ENCODE measurements around the gene SSR1. TPM values are rescaled to one million over a fixed set of nuclear protein-coding genes. Genes with fewer than 3 reads are reported as not detected.

The SSR1 gene
- total RNA-seq, 4 donors from 2014 or later, result 34.2 to 61.4 (median 46.0) TPM

DNA sequence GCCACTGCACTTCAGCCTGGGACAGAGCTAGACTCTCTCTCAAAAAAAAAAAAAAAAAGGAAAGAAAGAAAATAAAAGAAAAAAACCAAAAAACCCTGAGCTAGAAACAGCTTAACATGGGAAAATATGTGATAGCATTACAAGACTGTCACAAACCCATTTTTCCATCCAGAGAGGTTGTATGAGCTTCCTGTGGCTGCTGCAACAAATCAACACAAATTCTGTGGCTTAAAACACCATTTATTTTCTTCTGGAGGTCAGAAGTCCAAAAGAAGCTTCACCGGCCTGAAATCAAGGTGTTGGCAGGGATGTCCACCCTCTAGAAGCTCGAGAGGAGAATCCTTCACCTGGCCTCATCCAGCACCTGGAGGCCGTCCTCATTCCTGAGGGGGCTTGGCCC is 21.7 kb upstream of the SSR1 start:
- no peaks in the 10 kb centered on the region for H3K36me3 ChIP-seq
- peaks cover under 1% of the 10 kb centered on the region for H3K27me3 ChIP-seq
- no peaks in the 10 kb centered on the region for H3K4me1 ChIP-seq
- H3K27ac ChIP-seq, result no peak overlapping the region
- TF ChIP-seq POLR2A (IDR thresholded peaks at IDR 0.05), result no peak
- no peak for TF ChIP-seq POLR2AphosphoS5 (IDR thresholded peaks at IDR 0.05)
- TF ChIP-seq EP300 (IDR thresholded peaks at IDR 0.05), result no peak
- TF ChIP-seq, protein P1, sequence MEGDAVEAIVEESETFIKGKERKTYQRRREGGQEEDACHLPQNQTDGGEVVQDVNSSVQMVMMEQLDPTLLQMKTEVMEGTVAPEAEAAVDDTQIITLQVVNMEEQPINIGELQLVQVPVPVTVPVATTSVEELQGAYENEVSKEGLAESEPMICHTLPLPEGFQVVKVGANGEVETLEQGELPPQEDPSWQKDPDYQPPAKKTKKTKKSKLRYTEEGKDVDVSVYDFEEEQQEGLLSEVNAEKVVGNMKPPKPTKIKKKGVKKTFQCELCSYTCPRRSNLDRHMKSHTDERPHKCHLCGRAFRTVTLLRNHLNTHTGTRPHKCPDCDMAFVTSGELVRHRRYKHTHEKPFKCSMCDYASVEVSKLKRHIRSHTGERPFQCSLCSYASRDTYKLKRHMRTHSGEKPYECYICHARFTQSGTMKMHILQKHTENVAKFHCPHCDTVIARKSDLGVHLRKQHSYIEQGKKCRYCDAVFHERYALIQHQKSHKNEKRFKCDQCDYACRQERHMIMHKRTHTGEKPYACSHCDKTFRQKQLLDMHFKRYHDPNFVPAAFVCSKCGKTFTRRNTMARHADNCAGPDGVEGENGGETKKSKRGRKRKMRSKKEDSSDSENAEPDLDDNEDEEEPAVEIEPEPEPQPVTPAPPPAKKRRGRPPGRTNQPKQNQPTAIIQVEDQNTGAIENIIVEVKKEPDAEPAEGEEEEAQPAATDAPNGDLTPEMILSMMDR (IDR thresholded peaks at IDR 0.05), result no peak
- WGBS, 2 donors (ENCODE audit: low coverage in 1 of 2), result 73 to 91% methylated on average over 3 of the region's 3 CpGs
- H3K9me3 ChIP-seq, result no peaks in the 10 kb centered on the region
- ATAC-seq, result no peak
- H3K4me3 ChIP-seq, result no peak overlapping the region

DNA sequence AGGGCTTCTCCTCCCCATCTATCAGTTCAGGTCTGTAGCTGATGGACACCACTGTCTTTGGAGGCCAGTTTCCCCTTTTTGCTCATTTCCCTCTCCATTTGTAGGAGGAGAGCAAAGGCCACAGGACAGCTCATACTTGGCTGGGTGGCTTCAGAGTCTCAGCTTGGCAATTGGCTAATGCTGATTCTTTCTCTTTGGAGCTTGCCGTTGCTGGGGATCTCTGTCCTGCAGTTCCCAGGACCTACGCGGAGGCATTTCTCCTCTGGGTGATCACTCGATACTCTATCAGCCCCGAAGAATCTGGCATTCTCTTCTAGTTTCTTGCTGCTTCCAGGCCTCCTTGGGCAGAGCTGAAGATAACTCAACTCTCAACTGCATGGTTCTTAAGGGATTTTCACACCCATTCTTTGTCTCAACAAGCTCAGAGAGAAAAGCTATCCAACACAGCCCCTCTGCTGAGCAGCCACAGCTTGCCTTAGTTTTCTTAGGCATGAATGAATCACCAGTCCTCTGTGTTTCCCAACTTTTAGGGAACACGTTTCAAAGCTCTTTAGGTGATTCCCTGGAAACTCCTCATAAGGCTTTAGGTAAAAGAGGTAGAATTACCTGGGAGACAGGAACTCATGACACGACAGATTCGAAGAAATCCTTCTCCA is 19.2 kb upstream of the SSR1 start:
- TF ChIP-seq EP300 (IDR thresholded peaks at IDR 0.05) (no peak), POLR2A (IDR thresholded peaks at IDR 0.05) (no peak), POLR2AphosphoS5 (IDR thresholded peaks at IDR 0.05) (no peak)
- TF ChIP-seq, protein P1 (IDR thresholded peaks at IDR 0.05), result no peak
- no peaks in the 10 kb centered on the region for H3K36me3 ChIP-seq
- H3K9me3 ChIP-seq, result no peaks in the 10 kb centered on the region
- 83 to 86% methylated on average over 5 to 7 of the region's 8 CpGs for WGBS, 2 donors (ENCODE audit: low coverage in 1 of 2)
- no peaks in the 10 kb centered on the region for H3K27me3 ChIP-seq
- no peak for ATAC-seq
- no peaks in the 10 kb centered on the region for H3K4me1 ChIP-seq
- no peak overlapping the region for H3K27ac ChIP-seq
- no peak overlapping the region for H3K4me3 ChIP-seq

DNA sequence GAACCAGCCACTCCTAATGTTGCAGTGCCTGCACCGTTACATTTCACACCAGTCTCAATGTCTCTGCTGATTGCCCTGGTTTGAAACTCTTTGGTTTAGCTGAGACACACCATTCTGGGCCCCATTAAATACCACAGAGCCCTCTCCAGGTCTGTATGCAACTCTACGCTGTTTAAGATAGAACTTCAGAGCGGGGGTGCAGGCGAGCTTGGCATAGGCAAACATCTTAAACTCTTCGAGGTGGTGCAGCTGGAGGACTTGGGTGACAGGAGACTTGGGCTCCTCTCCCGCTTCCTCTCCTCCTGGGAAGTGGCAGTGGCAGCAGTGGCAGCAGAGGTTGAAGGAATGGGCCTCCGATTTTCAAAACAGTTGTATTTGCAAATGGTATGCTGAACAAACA is 18.5 kb upstream of the SSR1 start:
- no peaks in the 10 kb centered on the region for H3K27me3 ChIP-seq
- TF ChIP-seq POLR2AphosphoS5 (IDR thresholded peaks at IDR 0.05) (no peak), POLR2A (IDR thresholded peaks at IDR 0.05) (no peak), EP300 (IDR thresholded peaks at IDR 0.05) (no peak)
- TF ChIP-seq, protein P1 (IDR thresholded peaks at IDR 0.05), result no peak
- no peaks in the 10 kb centered on the region for H3K36me3 ChIP-seq
- no peak overlapping the region for H3K27ac ChIP-seq
- no peak overlapping the region for H3K4me3 ChIP-seq
- H3K9me3 ChIP-seq, result no peaks in the 10 kb centered on the region
- WGBS, 2 donors (ENCODE audit: low coverage in 1 of 2), result 76 to 83% methylated on average over 5 to 7 of the region's 7 CpGs
- no peak for ATAC-seq
- H3K4me1 ChIP-seq, result no peaks in the 10 kb centered on the region

DNA sequence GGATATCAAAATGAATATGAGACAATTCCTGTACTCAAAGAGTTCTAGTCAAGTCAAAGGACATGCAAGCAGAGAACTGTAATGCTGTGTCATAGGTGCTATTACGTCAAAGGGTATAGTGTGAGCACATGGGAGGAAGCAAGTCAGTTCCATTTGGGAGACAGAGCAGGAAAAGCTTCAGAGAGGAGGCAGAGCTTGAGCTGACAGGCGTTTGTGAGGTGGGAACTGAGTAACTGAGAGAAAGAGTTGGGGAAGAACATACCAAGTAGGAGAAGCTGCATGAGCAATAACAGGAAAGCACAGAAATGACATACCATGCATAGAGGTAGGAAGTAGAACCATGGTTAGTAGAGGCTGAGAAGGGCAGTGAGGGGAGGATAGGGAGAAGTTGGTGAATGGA is 15.2 kb upstream of the SSR1 start:
- Histone ChIP-seq H3K4me3 (no peak overlapping the region), H3K27ac (no peak overlapping the region), H3K4me1 (no peaks in the 10 kb centered on the region), H3K36me3 (no peaks in the 10 kb centered on the region), H3K9me3 (no peaks in the 10 kb centered on the region), H3K27me3 (peaks cover 7% of the 10 kb centered on the region)
- TF ChIP-seq POLR2A (IDR thresholded peaks at IDR 0.05) (no peak), EP300 (IDR thresholded peaks at IDR 0.05) (no peak), POLR2AphosphoS5 (IDR thresholded peaks at IDR 0.05) (no peak)
- TF ChIP-seq, protein P1 (IDR thresholded peaks at IDR 0.05), result no peak
- no peak for ATAC-seq
- WGBS, 2 donors (ENCODE audit: low coverage in 1 of 2), result 46% methylated on average over 2 of the region's 2 CpGs; no CpG with 5 or more reads in 1 of the 2 donors

DNA sequence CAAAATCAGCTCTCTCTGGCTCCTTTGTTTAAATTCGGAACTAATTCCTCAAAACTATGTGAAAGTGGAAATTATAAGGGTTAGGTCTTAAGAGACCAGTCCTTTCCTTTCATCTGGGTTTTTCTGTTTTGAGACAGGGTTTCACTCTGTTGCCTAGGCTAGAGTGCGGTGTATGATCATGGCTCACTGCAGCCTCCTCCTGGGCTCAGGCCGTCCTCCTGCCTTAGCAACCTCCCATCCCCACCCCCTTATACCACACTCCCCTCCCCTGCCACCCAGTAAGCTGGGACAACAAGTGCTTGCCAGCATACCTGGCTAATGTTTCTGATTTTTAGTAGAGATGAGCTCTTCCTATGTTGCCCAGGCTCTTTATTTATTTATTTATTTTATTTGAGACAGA is 12.8 kb upstream of the SSR1 start:
- Histone ChIP-seq H3K4me3 (no peak overlapping the region), H3K9me3 (no peaks in the 10 kb centered on the region), H3K27me3 (peaks cover 7% of the 10 kb centered on the region), H3K27ac (no peak overlapping the region), H3K36me3 (no peaks in the 10 kb centered on the region), H3K4me1 (no peaks in the 10 kb centered on the region)
- no peak for ATAC-seq
- TF ChIP-seq POLR2AphosphoS5 (IDR thresholded peaks at IDR 0.05) (no peak), POLR2A (IDR thresholded peaks at IDR 0.05) (no peak), EP300 (IDR thresholded peaks at IDR 0.05) (no peak)
- TF ChIP-seq, protein P1 (IDR thresholded peaks at IDR 0.05), result no peak
- WGBS, 2 donors (ENCODE audit: low coverage in 1 of 2), result 82 to 86% methylated on average over 3 of the region's 3 CpGs
